ENCODE data around the gene SLC66A1.

Gene SLC66A1

DNA sequence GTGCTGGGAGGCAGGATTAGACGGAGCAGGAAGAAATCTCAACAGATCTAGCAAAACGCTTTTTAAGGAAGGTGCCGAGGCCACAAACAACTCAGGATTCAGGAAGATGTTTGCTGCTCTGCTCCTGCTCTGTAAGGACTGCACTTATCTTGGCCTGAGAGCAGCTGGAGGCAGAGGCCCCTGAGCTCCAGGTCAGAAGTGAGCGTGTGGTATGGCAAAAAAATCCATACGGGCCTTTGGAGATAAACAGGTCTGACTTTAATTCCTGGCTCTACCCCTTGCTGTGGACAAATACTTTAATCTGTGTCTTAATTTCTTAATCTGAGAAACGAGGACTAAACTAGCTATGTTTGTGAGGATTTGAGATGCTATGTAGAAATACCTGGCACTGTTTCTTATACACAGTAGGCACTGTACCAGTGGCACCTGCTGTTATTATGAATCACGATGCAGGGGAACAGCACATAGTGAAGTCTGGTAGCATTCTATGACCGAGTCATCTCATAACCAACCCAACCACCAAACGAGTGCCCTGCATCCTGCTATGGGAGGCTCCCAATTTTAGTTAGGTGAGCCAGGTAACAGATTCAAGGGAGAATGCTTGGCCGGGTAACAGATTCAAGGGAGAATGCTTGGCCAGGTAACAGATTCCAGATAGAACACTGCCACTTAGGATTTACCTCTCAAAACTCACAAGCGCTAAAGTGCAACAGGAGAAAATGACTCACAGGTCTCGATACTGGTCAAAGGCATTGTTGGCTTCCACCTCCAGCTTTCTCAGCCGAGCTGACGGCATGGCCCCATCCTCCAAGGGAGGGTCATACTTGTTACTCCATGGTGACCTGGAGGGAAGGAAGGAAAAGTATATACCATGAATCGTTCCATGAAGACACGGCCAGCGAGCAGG is 65.9 kb downstream of the SLC66A1 start:
- no peak for DNase-seq (ENCODE audit: low read depth)

All from stimulated activated CD8-positive, alpha-beta memory T cell treated with anti-CD3 and anti-CD28 coated beads, Interleukin-15, amount 100 ng/mL, for 24 hours (primary cell).